Measurements from ENCODE around the gene PRR15L. TPM values are rescaled to one million over a fixed set of nuclear protein-coding genes. Genes with fewer than 3 reads are reported as not detected.

The PRR15L gene
- total and polyA plus RNA-seq, 2 experiments from 2014 or later = 0.57 TPM; not detected in 1

GRCh38 chr17:47916489-47917208, 41.0 kb downstream of the PRR15L start:
- no peaks in the 10 kb centered on the region for H3K4me1 ChIP-seq (ENCODE audit: insufficient read depth)
- no peaks in the 10 kb centered on the region for H3K36me3 ChIP-seq (ENCODE audit: insufficient read depth)
- H3K9me2 ChIP-seq (ENCODE audit: insufficient read depth) = no peaks in the 10 kb centered on the region
- ATAC-seq (no peak), DNase-seq (ENCODE audit: low spot score) (no peak)
- no peaks in the 10 kb centered on the region; the same call in 1 of the 2 replicates for H3F3A ChIP-seq (replicated peaks; ENCODE audit: low read depth)
- H2AFZ ChIP-seq = no peak overlapping the region
- Mint-ChIP-seq H3K4me1 (no peaks in the 10 kb centered on the region; the same call in 2 of the 3 replicates), H3K27me3 (ENCODE audit: insufficient read depth, low read depth, poor library complexity) (peaks cover 4% of the 10 kb centered on the region), H3K36me3 (ENCODE audit: low read depth) (peaks cover 6% of the 10 kb centered on the region; the same call in 2 of the 3 replicates), H3K4me3 (no peak overlapping the region), H3K27ac (no peak overlapping the region), H3K9me3 (no peaks in the 10 kb centered on the region)
- no peak overlapping the region for H3K4me3 ChIP-seq
- TF ChIP-seq, protein P1, sequence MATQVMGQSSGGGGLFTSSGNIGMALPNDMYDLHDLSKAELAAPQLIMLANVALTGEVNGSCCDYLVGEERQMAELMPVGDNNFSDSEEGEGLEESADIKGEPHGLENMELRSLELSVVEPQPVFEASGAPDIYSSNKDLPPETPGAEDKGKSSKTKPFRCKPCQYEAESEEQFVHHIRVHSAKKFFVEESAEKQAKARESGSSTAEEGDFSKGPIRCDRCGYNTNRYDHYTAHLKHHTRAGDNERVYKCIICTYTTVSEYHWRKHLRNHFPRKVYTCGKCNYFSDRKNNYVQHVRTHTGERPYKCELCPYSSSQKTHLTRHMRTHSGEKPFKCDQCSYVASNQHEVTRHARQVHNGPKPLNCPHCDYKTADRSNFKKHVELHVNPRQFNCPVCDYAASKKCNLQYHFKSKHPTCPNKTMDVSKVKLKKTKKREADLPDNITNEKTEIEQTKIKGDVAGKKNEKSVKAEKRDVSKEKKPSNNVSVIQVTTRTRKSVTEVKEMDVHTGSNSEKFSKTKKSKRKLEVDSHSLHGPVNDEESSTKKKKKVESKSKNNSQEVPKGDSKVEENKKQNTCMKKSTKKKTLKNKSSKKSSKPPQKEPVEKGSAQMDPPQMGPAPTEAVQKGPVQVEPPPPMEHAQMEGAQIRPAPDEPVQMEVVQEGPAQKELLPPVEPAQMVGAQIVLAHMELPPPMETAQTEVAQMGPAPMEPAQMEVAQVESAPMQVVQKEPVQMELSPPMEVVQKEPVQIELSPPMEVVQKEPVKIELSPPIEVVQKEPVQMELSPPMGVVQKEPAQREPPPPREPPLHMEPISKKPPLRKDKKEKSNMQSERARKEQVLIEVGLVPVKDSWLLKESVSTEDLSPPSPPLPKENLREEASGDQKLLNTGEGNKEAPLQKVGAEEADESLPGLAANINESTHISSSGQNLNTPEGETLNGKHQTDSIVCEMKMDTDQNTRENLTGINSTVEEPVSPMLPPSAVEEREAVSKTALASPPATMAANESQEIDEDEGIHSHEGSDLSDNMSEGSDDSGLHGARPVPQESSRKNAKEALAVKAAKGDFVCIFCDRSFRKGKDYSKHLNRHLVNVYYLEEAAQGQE (IDR thresholded peaks at IDR 0.05; ENCODE audit: unreplicated experiment) = no peak
- TF ChIP-seq, protein P2, sequence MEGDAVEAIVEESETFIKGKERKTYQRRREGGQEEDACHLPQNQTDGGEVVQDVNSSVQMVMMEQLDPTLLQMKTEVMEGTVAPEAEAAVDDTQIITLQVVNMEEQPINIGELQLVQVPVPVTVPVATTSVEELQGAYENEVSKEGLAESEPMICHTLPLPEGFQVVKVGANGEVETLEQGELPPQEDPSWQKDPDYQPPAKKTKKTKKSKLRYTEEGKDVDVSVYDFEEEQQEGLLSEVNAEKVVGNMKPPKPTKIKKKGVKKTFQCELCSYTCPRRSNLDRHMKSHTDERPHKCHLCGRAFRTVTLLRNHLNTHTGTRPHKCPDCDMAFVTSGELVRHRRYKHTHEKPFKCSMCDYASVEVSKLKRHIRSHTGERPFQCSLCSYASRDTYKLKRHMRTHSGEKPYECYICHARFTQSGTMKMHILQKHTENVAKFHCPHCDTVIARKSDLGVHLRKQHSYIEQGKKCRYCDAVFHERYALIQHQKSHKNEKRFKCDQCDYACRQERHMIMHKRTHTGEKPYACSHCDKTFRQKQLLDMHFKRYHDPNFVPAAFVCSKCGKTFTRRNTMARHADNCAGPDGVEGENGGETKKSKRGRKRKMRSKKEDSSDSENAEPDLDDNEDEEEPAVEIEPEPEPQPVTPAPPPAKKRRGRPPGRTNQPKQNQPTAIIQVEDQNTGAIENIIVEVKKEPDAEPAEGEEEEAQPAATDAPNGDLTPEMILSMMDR (conservative IDR thresholded peaks at IDR 0.05; ENCODE audit: low read depth in 2 of 2) = peak in 1 of 2 experiments; percentile 19; a peak in 1 of 4 replicates
- H3K27ac ChIP-seq (ENCODE audit: low read depth) = no peak overlapping the region
- H3K27me3 ChIP-seq (ENCODE audit: insufficient read depth) = no peaks in the 10 kb centered on the region
- H4K20me1 ChIP-seq (replicated peaks; ENCODE audit: insufficient read depth) = no peaks in the 10 kb centered on the region; the same call in 1 of the 2 replicates
- no peak overlapping the region for H3K4me2 ChIP-seq
- H3K79me2 ChIP-seq (replicated peaks; ENCODE audit: insufficient read depth) = no peaks in the 10 kb centered on the region

DNA sequence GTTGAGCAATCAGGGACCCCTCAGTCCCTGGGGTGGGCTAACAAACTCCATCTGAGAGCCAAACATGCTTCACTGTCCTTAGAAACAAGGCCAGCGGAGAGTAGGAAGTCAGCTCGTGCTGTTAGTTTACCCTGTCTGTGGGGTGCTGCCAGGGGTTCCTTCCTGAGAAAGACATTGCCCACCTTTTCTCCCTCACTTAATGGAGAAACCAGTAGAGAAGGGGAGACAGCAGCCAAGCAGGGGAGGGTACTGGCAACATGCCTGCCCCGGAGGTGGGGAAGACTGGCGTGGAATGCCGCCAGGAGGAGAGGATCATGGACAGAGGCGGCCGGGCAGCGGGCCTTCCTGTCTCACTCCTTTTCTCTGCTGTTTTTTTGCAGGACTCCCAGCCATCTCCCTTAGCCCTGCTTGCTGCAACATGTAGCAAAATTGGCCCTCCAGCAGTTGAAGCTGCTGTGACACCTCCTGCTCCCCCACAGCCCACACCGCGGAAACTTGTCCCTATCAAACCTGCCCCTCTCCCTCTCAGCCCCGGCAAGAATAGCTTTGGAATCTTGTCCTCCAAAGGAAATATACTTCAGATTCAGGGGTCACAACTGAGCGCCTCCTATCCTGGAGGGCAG, 41.8 kb downstream of the PRR15L start:
- H4K20me1 ChIP-seq (replicated peaks; ENCODE audit: insufficient read depth) = no peaks in the 10 kb centered on the region; the same call in 1 of the 2 replicates
- no peak overlapping the region for H3K4me3 Mint-ChIP-seq
- H3F3A ChIP-seq (replicated peaks; ENCODE audit: low read depth) = no peaks in the 10 kb centered on the region; the same call in 1 of the 2 replicates
- DNase-seq (ENCODE audit: low spot score) = no peak
- no peaks in the 10 kb centered on the region for H3K9me2 ChIP-seq (ENCODE audit: insufficient read depth)
- no peak overlapping the region for H3K27ac ChIP-seq (ENCODE audit: low read depth)
- H3K4me1 ChIP-seq (ENCODE audit: insufficient read depth) = no peaks in the 10 kb centered on the region
- peaks cover 6% of the 10 kb centered on the region; the same call in 2 of the 3 replicates for H3K36me3 Mint-ChIP-seq (ENCODE audit: low read depth)
- H3K79me2 ChIP-seq (replicated peaks; ENCODE audit: insufficient read depth) = no peaks in the 10 kb centered on the region
- H2AFZ ChIP-seq = no peak overlapping the region
- no peak overlapping the region for H3K4me2 ChIP-seq
- no peaks in the 10 kb centered on the region; the same call in 2 of the 3 replicates for H3K4me1 Mint-ChIP-seq
- no peaks in the 10 kb centered on the region for H3K9me3 Mint-ChIP-seq
- H3K36me3 ChIP-seq (ENCODE audit: insufficient read depth) = no peaks in the 10 kb centered on the region
- no peak overlapping the region for H3K4me3 ChIP-seq
- no peak for ATAC-seq
- peaks cover 4% of the 10 kb centered on the region for H3K27me3 Mint-ChIP-seq (ENCODE audit: insufficient read depth, low read depth, poor library complexity)
- H3K27me3 ChIP-seq (ENCODE audit: insufficient read depth) = no peaks in the 10 kb centered on the region
- 0 out of 2 replicates have a peak overlapping the region, but pooled peaks have one; percentile 13 for H3K27ac Mint-ChIP-seq
- TF ChIP-seq EZH2phosphoT487 (IDR thresholded peaks at IDR 0.05; ENCODE audit: unreplicated experiment) (no peak), STAT1 (IDR thresholded peaks at IDR 0.05; ENCODE audit: unreplicated experiment) (no peak), POLR2AphosphoS5 (IDR thresholded peaks at IDR 0.05; ENCODE audit: low read depth) (no peak)
- TF ChIP-seq, protein P3, sequence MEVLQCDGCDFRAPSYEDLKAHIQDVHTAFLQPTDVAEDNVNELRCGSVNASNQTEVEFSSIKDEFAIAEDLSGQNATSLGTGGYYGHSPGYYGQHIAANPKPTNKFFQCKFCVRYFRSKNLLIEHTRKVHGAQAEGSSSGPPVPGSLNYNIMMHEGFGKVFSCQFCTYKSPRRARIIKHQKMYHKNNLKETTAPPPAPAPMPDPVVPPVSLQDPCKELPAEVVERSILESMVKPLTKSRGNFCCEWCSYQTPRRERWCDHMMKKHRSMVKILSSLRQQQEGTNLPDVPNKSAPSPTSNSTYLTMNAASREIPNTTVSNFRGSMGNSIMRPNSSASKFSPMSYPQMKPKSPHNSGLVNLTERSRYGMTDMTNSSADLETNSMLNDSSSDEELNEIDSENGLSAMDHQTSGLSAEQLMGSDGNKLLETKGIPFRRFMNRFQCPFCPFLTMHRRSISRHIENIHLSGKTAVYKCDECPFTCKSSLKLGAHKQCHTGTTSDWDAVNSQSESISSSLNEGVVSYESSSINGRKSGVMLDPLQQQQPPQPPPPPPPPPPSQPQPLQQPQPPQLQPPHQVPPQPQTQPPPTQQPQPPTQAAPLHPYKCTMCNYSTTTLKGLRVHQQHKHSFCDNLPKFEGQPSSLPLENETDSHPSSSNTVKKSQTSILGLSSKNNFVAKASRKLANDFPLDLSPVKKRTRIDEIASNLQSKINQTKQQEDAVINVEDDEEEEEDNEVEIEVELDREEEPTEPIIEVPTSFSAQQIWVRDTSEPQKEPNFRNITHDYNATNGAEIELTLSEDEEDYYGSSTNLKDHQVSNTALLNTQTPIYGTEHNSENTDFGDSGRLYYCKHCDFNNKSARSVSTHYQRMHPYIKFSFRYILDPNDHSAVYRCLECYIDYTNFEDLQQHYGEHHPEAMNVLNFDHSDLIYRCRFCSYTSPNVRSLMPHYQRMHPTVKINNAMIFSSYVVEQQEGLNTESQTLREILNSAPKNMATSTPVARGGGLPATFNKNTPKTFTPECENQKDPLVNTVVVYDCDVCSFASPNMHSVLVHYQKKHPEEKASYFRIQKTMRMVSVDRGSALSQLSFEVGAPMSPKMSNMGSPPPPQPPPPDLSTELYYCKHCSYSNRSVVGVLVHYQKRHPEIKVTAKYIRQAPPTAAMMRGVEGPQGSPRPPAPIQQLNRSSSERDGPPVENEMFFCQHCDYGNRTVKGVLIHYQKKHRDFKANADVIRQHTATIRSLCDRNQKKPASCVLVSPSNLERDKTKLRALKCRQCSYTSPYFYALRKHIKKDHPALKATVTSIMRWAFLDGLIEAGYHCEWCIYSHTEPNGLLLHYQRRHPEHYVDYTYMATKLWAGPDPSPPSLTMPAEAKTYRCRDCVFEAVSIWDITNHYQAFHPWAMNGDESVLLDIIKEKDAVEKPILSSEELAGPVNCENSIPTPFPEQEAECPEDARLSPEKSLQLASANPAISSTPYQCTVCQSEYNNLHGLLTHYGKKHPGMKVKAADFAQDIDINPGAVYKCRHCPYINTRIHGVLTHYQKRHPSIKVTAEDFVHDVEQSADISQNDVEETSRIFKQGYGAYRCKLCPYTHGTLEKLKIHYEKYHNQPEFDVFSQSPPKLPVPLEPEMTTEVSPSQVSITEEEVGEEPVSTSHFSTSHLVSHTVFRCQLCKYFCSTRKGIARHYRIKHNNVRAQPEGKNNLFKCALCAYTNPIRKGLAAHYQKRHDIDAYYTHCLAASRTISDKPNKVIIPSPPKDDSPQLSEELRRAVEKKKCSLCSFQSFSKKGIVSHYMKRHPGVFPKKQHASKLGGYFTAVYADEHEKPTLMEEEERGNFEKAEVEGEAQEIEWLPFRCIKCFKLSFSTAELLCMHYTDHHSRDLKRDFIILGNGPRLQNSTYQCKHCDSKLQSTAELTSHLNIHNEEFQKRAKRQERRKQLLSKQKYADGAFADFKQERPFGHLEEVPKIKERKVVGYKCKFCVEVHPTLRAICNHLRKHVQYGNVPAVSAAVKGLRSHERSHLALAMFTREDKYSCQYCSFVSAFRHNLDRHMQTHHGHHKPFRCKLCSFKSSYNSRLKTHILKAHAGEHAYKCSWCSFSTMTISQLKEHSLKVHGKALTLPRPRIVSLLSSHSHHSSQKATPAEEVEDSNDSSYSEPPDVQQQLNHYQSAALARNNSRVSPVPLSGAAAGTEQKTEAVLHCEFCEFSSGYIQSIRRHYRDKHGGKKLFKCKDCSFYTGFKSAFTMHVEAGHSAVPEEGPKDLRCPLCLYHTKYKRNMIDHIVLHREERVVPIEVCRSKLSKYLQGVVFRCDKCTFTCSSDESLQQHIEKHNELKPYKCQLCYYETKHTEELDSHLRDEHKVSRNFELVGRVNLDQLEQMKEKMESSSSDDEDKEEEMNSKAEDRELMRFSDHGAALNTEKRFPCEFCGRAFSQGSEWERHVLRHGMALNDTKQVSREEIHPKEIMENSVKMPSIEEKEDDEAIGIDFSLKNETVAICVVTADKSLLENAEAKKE (CRISPR knock-in tag; IDR thresholded peaks at IDR 0.05) = no peak
